HepG2 (cell line): ENCODE data around the gene GBGT1. TPM values are rescaled to one million over a fixed set of nuclear protein-coding genes. Genes with fewer than 3 reads are reported as not detected.

Source experiments
- ATF7 ChIP-seq, 2 experiments: fragments of 450-650 bp in 1 of 2; sonication (generic) in 1 of 2; formaldehyde crosslinking in 1 of 2; IDR thresholded peaks; 2 replicates each; pipeline versions ENCODE4 v1.4.0 to v1.6.1; 2016 to 2020; ENCODE audit warnings: antibody characterized with exemption in 1 of 2, mild to moderate bottlenecking in 1 of 2, missing genetic modification reagents in 1 of 2
- ELF1 ChIP-seq: sonication (generic); formaldehyde crosslinking; IDR thresholded peaks from 2 replicates; pipeline ENCODE4 v1.4.0; 2020; ENCODE audit warnings: missing genetic modification reagents
- FOXA1 ChIP-seq, 2 experiments: fragments of 450-650 bp in 1 of 2; sonication (generic) in 1 of 2; formaldehyde crosslinking in 1 of 2; IDR thresholded peaks; 2 replicates each; pipeline versions ENCODE4 v1.4.0 to v1.6.1; 2016 to 2020; ENCODE audit warnings: missing genetic modification reagents in 1 of 2
- GABPB1 ChIP-seq: IDR thresholded peaks from 2 replicates; pipeline ENCODE4 v1.6.1; 2016; ENCODE audit warnings: mild to moderate bottlenecking, missing genetic modification reagents, moderate library complexity, missing compliant biosample characterization
- HOXA7 ChIP-seq: sonication (generic); formaldehyde crosslinking; IDR thresholded peaks from 2 replicates; pipeline ENCODE4 v1.8.1; 2022; ENCODE audit warnings: mild to moderate bottlenecking, missing genetic modification reagents, moderate library complexity
- ISL2 ChIP-seq: sonication (generic); formaldehyde crosslinking; IDR thresholded peaks from 2 replicates; pipeline ENCODE4 v1.5.0; 2020; ENCODE audit warnings: missing genetic modification reagents
- MNT ChIP-seq: fragments of 450-650 bp; IDR thresholded peaks from 2 replicates; pipeline ENCODE4 v1.6.1; 2016
- POLR2A ChIP-seq, 2 experiments: IDR thresholded peaks; 2 replicates each; pipeline ENCODE4 v1.6.1; 2011; ENCODE audit warnings: low read depth in 2 of 2, low read length in 2 of 2, mild to moderate bottlenecking in 1 of 2, moderate library complexity in 1 of 2; ENCODE audit not compliant: insufficient read depth in 1 of 2
- SP5 ChIP-seq: IDR thresholded peaks from 2 replicates; pipeline ENCODE4 v1.6.1; 2016; ENCODE audit warnings: low read depth, borderline replicate concordance
- TBX2 ChIP-seq: sonication (generic); formaldehyde crosslinking; IDR thresholded peaks from 2 replicates; pipeline ENCODE4 v1.5.0; 2020; ENCODE audit warnings: missing genetic modification reagents, mild to moderate bottlenecking, borderline replicate concordance
- ZBTB25 ChIP-seq: IDR thresholded peaks from 2 replicates; pipeline ENCODE4 v1.6.1; 2018; ENCODE audit warnings: missing genetic modification reagents
- ZBTB33 ChIP-seq: sonication (generic); formaldehyde crosslinking; IDR thresholded peaks from 2 replicates; pipeline ENCODE4 v1.4.0; 2020; ENCODE audit warnings: missing genetic modification reagents
- ZFP62 ChIP-seq: sonication (generic); formaldehyde crosslinking; IDR thresholded peaks from 2 replicates; pipeline ENCODE4 v1.4.0; 2020; ENCODE audit warnings: missing genetic modification reagents
- ZNF33B ChIP-seq: sonication (generic); formaldehyde crosslinking; IDR thresholded peaks from 2 replicates; pipeline ENCODE4 v1.5.1; 2020; ENCODE audit warnings: mild to moderate bottlenecking, missing genetic modification reagents
- ZNF468 ChIP-seq: sonication (generic); formaldehyde crosslinking; IDR thresholded peaks from 2 replicates; pipeline ENCODE4 v1.8.0; 2022; ENCODE audit warnings: mild to moderate bottlenecking, moderate library complexity, missing genetic modification reagents
- ZNF687 ChIP-seq: sonication (generic); formaldehyde crosslinking; IDR thresholded peaks from 2 replicates; pipeline ENCODE4 v1.5.1; 2020; ENCODE audit warnings: mild to moderate bottlenecking, missing genetic modification reagents, moderate library complexity
- ZNF792 ChIP-seq: IDR thresholded peaks from 2 replicates; pipeline ENCODE4 v1.6.1; 2016
- ZSCAN29 ChIP-seq: sonication (generic); formaldehyde crosslinking; conservative IDR thresholded peaks from 2 replicates; pipeline ENCODE4 v1.4.0; 2020; ENCODE audit warnings: mild to moderate bottlenecking, missing genetic modification reagents
- polyA plus RNA-seq, 8 experiments: library from polyadenylated mRNA; depleted of rRNA in 3 of 8; stranded (reverse) in 7 of 8; unstranded in 1 of 8; fragments of >200 nt; fragmentation: Illumina TruSeq in 4 of 8; extraction: Trizol in 4 of 8; gene quantifications; 2 replicates each; pipeline versions ENCODE4 v1.2.1 to v1.2.3, GENCODE V29; 2011 to 2016; ENCODE audit warnings: low read depth in 4 of 8, missing spikeins in 1 of 8, mixed read lengths in 1 of 8; ENCODE audit not compliant: insufficient read depth in 1 of 8
- total RNA-seq, 5 experiments: library from RNA; depleted of rRNA; stranded (reverse); fragments of >200 nt; fragmentation: Illumina TruSeq; extraction: Trizol; gene quantifications; 2 replicates each; pipeline ENCODE4 v1.2.3, GENCODE V29; 2016; ENCODE audit warnings: low read depth in 1 of 5
- TF ChIP-seq, protein P1 (sequence below): IDR thresholded peaks from 2 replicates; pipeline ENCODE4 v1.6.1; 2016; ENCODE audit warnings: mild to moderate bottlenecking, missing biosample characterization, missing genetic modification reagents

GBGT1 gene
- total and polyA plus RNA-seq, 2 of the 13 experiments (the other 11 are each of a cell fraction or from before 2014, with no cell fraction given): not detected

GRCh38 chr9:133144142-133144903 lies 19.4 kb downstream of the GBGT1 start (continued):
- TF ChIP-seq ZNF687: peak; percentile 95
- no peak for TF ChIP-seq ZNF468
- peak; percentile 77 for TF ChIP-seq TBX2
- TF ChIP-seq, protein P1, sequence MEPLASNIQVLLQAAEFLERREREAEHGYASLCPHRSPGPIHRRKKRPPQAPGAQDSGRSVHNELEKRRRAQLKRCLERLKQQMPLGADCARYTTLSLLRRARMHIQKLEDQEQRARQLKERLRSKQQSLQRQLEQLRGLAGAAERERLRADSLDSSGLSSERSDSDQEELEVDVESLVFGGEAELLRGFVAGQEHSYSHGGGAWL (CRISPR knock-in tag): 0 out of 2 replicates have a peak, but pooled peaks have one; percentile 49
- peak; percentile 21; the same call in 1 of the 2 replicates for TF ChIP-seq ZBTB25 (CRISPR knock-in tag)
- peak; percentile 81 for TF ChIP-seq GABPB1 (CRISPR knock-in tag)
- TF ChIP-seq MNT: peak; percentile 71
- no peak for TF ChIP-seq ELF1 (CRISPR knock-in tag)
- TF ChIP-seq ZNF33B (CRISPR knock-in tag): no peak
- TF ChIP-seq POLR2A (IDR thresholded peaks at IDR 0.05; ENCODE audit: insufficient read depth in 1 of 2, low read depth in 2 of 2, low read length in 2 of 2): 0 out of 4 replicates have a peak, but pooled peaks of 1 of the 2 experiments have one; percentile 31
- TF ChIP-seq FOXA1 (IDR thresholded peaks at IDR 0.05): no peak
- TF ChIP-seq FOXA1 (CRISPR knock-in tag; IDR thresholded peaks at IDR 0.05): peak; percentile 78
- TF ChIP-seq SP5: 0 out of 2 replicates have a peak, but pooled peaks have one; percentile 28
- no peak for TF ChIP-seq ZFP62 (CRISPR knock-in tag)
- TF ChIP-seq ZNF792 (CRISPR knock-in tag): peak; percentile 71
- TF ChIP-seq ATF7 (IDR thresholded peaks at IDR 0.05): no peak
- no peak for TF ChIP-seq ATF7 (CRISPR knock-in tag; IDR thresholded peaks at IDR 0.05)
- TF ChIP-seq ZBTB33: peak; percentile 78; the same call in 1 of the 2 replicates
- 0 out of 2 replicates have a peak, but pooled peaks have one; percentile 37 for TF ChIP-seq ZSCAN29 (CRISPR knock-in tag)
- no peak for TF ChIP-seq HOXA7 (CRISPR knock-in tag)
- TF ChIP-seq ISL2 (CRISPR knock-in tag): 0 out of 2 replicates have a peak, but pooled peaks have one; percentile 35
